HCT116 (cell line): ENCODE data around the gene PPP2R2D. TPM values are rescaled to one million over a fixed set of nuclear protein-coding genes. Genes with fewer than 3 reads are reported as not detected.

ENCODE experiments used
- ATAC-seq: fragments of 200-7000 bp; cut with Tn5 transposase; 2 replicates; pipeline ENCODE4 v1.9.1; 2020; ENCODE audit warnings: mild to moderate bottlenecking, moderate library complexity
- BruUV-seq: library from RNA; stranded (reverse); fragments of 400-500 nt; replicated peaks from 2 replicates; lab custom pipeline; 2021; lab: Mats Ljungman, UMichigan
- CTCF ChIA-PET: fragments of 300-600 bp; sonication (Branson Sonifier 250); formaldehyde crosslinking; loops from one replicate; lab custom pipeline; 2021; ENCODE audit warnings: antibody characterized with exemption; lab: Charles Lee
- POLR2A ChIA-PET: fragments of 300-600, 350-600 bp; sonication (Branson Sonifier 250); formaldehyde crosslinking; loops from one replicate; lab custom pipeline; 2021; ENCODE audit warnings: antibody characterized with exemption; lab: Charles Lee
- RAD21 ChIA-PET, 2 experiments: fragments of 300-600 bp; sonication (Branson Sonifier 250); formaldehyde crosslinking; loops; one replicate each; lab custom pipeline; 2023; ENCODE audit warnings: low total read pairs in 2 of 2; ENCODE audit not compliant: uncharacterized antibody in 2 of 2, unreplicated experiment in 2 of 2, low non-redundant PET in 1 of 2; lab: Charles Lee
- DNase-seq: peaks from one replicate; pipeline ENCODE4 v3.0.0-alpha.2; 2010; ENCODE audit warnings: low read depth, low spot score
- H2AFZ ChIP-seq: fragments of 200-600 bp; shearing (Covaris generic), sonication (generic); 2 replicates; pipeline ENCODE4 v1.6.1; 2017; ENCODE audit warnings: low read depth, mixed run types, mixed read lengths, antibody characterized with exemption, low read length; ENCODE audit not compliant: poor library complexity, severe bottlenecking
- H3K27ac ChIP-seq: 2 replicates; pipeline ENCODE4 v1.5.1; 2012; ENCODE audit warnings: low read depth, low read length
- H3K27me3 ChIP-seq: fragments of 200-600 bp; sonication (generic); 2 replicates; pipeline ENCODE4 v1.6.1; 2016; ENCODE audit warnings: mixed run types, low read length, mixed read lengths; ENCODE audit not compliant: insufficient read depth
- H3K36me3 ChIP-seq, 2 experiments: fragments of 200-500 bp in 1 of 2; fragments of 200-600 bp in 1 of 2; sonication (Bioruptor generic) in 1 of 2; sonication (generic) in 1 of 2; 2 replicates each; pipeline versions ENCODE4 v1.5.1 to v1.6.1; 2014 to 2016; ENCODE audit warnings: low read length in 2 of 2, inconsistent platforms in 1 of 2, mixed read lengths in 1 of 2, mixed run types in 1 of 2; ENCODE audit not compliant: insufficient read depth in 2 of 2, control insufficient read depth in 1 of 2
- H3K4me1 ChIP-seq, 2 experiments: fragments of 200-600 bp in 1 of 2; sonication (generic) in 1 of 2; 2 replicates each; pipeline versions ENCODE4 v1.5.1 to v1.6.1; 2012 to 2017; ENCODE audit warnings: low read length in 2 of 2, inconsistent platforms in 1 of 2, mild to moderate bottlenecking in 1 of 2, mixed read lengths in 1 of 2, mixed run types in 1 of 2, moderate library complexity in 1 of 2; ENCODE audit not compliant: insufficient read depth in 2 of 2, control insufficient read depth in 1 of 2
- H3K4me2 ChIP-seq: fragments of 200-600 bp; sonication (generic); 2 replicates; pipeline ENCODE4 v1.6.1; 2017; ENCODE audit warnings: mixed run types, low read length, mixed read lengths
- H3K4me3 ChIP-seq, 2 experiments: fragments of 200-600 bp in 1 of 2; sonication (generic) in 1 of 2; replicated peaks in 1 of 2; 2 replicates each; pipeline ENCODE4 v1.5.1; 2011 to 2016; ENCODE audit warnings: low read length in 2 of 2, control low read depth in 1 of 2, low read depth in 1 of 2, mild to moderate bottlenecking in 1 of 2, mixed read lengths in 1 of 2, mixed run types in 1 of 2
- H3K79me2 ChIP-seq: fragments of 200-600 bp; sonication (generic); 2 replicates; pipeline ENCODE4 v1.6.1; 2017; ENCODE audit warnings: mild to moderate bottlenecking, mixed run types, low read length, moderate library complexity, mixed read lengths; ENCODE audit not compliant: insufficient read depth
- H3K9ac ChIP-seq: fragments of 200-600 bp; sonication (generic); 2 replicates; pipeline ENCODE4 v1.6.1; 2016; ENCODE audit warnings: low read length, mixed read lengths
- H3K9me2 ChIP-seq: fragments of 200-600 bp; sonication (generic), shearing (Covaris generic); 2 replicates; pipeline ENCODE4 v1.6.1; 2017; ENCODE audit warnings: mixed run types, mild to moderate bottlenecking, moderate library complexity; ENCODE audit not compliant: insufficient read depth
- H3K9me3 ChIP-seq, 2 experiments: fragments of 200-500 bp in 1 of 2; fragments of 200-600 bp in 1 of 2; sonication (Bioruptor generic) in 1 of 2; sonication (generic) in 1 of 2; 2 replicates each; pipeline ENCODE4 v1.6.1; 2014 to 2017; ENCODE audit warnings: low read length in 2 of 2, mixed read lengths in 2 of 2, inconsistent platforms in 1 of 2, low read depth in 1 of 2, mild to moderate bottlenecking in 1 of 2, mixed run types in 1 of 2, moderate library complexity in 1 of 2; ENCODE audit not compliant: control insufficient read depth in 1 of 2, insufficient read depth in 1 of 2
- H4K20me1 ChIP-seq: fragments of 200-600 bp; sonication (generic), shearing (Covaris generic); 2 replicates; pipeline ENCODE4 v1.6.1; 2017; ENCODE audit warnings: mixed run types, mild to moderate bottlenecking, moderate library complexity; ENCODE audit not compliant: insufficient read depth
- CEBPB ChIP-seq: IDR thresholded peaks from 2 replicates; pipeline ENCODE4 v1.6.1; 2012; ENCODE audit warnings: low read depth
- CTCF ChIP-seq, 3 experiments: fragments of 200-600 bp in 1 of 3; sonication (generic) in 1 of 3; IDR thresholded peaks in 2 of 3; conservative IDR thresholded peaks in 1 of 3; 2 replicates each; pipeline ENCODE4 v1.5.1; 2012 to 2017; ENCODE audit warnings: low read depth in 2 of 3, low read length in 2 of 3, antibody characterized with exemption in 1 of 3, borderline replicate concordance in 1 of 3, control low read depth in 1 of 3, mild to moderate bottlenecking in 1 of 3, mixed read lengths in 1 of 3, mixed run types in 1 of 3, moderate library complexity in 1 of 3; ENCODE audit not compliant: insufficient read depth in 1 of 3
- EGR1 ChIP-seq: IDR thresholded peaks from 2 replicates; pipeline ENCODE4 v1.6.1; 2012; ENCODE audit warnings: low read depth
- EZH2 ChIP-seq: fragments of 200-600 bp; sonication (generic); IDR thresholded peaks from 2 replicates; pipeline ENCODE4 v1.6.1; 2017; ENCODE audit warnings: antibody characterized with exemption, mixed run types
- FOSL1 ChIP-seq: IDR thresholded peaks from 2 replicates; pipeline ENCODE4 v1.6.1; 2012; ENCODE audit warnings: low read depth
- JUND ChIP-seq: IDR thresholded peaks from 2 replicates; pipeline ENCODE4 v1.6.1; 2012
- MAX ChIP-seq: IDR thresholded peaks from 2 replicates; pipeline ENCODE4 v1.6.1; 2012
- POLR2A ChIP-seq: IDR thresholded peaks from 2 replicates; pipeline ENCODE4 v1.7.0; 2011; ENCODE audit warnings: borderline replicate concordance; ENCODE audit not compliant: insufficient read depth, insufficient read length; ENCODE audit errors: extremely low read depth
- POLR2AphosphoS5 ChIP-seq: IDR thresholded peaks from 2 replicates; pipeline ENCODE4 v1.6.1; 2011; ENCODE audit warnings: mild to moderate bottlenecking, low read depth, low read length, moderate library complexity
- RAD21 ChIP-seq: IDR thresholded peaks from 2 replicates; pipeline ENCODE4 v1.6.1; 2012; ENCODE audit warnings: low read depth, mild to moderate bottlenecking
- REST ChIP-seq: IDR thresholded peaks from 2 replicates; pipeline ENCODE4 v1.6.1; 2012; ENCODE audit warnings: low read depth
- SIN3A ChIP-seq: IDR thresholded peaks from 2 replicates; pipeline ENCODE4 v1.6.1; 2012; ENCODE audit warnings: low read depth
- SP1 ChIP-seq: IDR thresholded peaks from 2 replicates; pipeline ENCODE4 v1.6.1; 2012; ENCODE audit warnings: low read depth
- TCF7L2 ChIP-seq: IDR thresholded peaks from 2 replicates; pipeline ENCODE4 v1.7.0; 2011; ENCODE audit warnings: borderline replicate concordance, inconsistent platforms; ENCODE audit not compliant: insufficient read depth, insufficient read length; ENCODE audit errors: extremely low read depth
- YY1 ChIP-seq: IDR thresholded peaks from 2 replicates; pipeline ENCODE4 v1.6.1; 2011; ENCODE audit warnings: low read length, low read depth, moderate library complexity, mild to moderate bottlenecking; ENCODE audit not compliant: insufficient replicate concordance; ENCODE audit errors: extremely low read depth
- ZBTB33 ChIP-seq: IDR thresholded peaks from 2 replicates; pipeline ENCODE4 v1.6.1; 2011; ENCODE audit warnings: mild to moderate bottlenecking, low read length, moderate library complexity; ENCODE audit not compliant: insufficient replicate concordance; ENCODE audit errors: extremely low read depth
- ZFX ChIP-seq: fragments of 450-650 bp; IDR thresholded peaks from 2 replicates; pipeline ENCODE4 v1.6.1; 2017
- ZNF274 ChIP-seq: fragments of 200-500 bp; sonication (Bioruptor generic); IDR thresholded peaks from 2 replicates; pipeline ENCODE4 v1.6.1; 2014; ENCODE audit warnings: mild to moderate bottlenecking, low read depth, low read length, inconsistent platforms
- intact Hi-C: fragments of 100-400 bp; cut with micrococcal nuclease; formaldehyde crosslinking; loops from 2 replicates; pipeline ENCODE4 v1.10.0; 2022
- total RNA-seq: library from RNA; stranded (reverse); gene quantifications from one replicate; pipeline ENCODE4 v1.2.1, GENCODE V29; 2021; ENCODE audit not compliant: unreplicated experiment

The PPP2R2D gene
- total RNA-seq, 1 experiment from 2014 or later, result 18.1 TPM

- H3K36me3 ChIP-seq, result no peaks in the 10 kb centered on the region
- H3K27ac ChIP-seq, result peak overlapping the region; percentile 12; the same call in 1 of the 2 replicates
- CTCF ChIA-PET, result interaction anchor here (1.2 kb wide), 1 partner anchor 132 kb away, joined by 4 read pairs; no protein-coding TSS in a partner anchor
- no peaks in the 10 kb centered on the region for H3K27me3 ChIP-seq
- RAD21 ChIA-PET, result no interaction called here
- no peak overlapping the region for H2AFZ ChIP-seq
- H3K4me3 ChIP-seq, result peak overlapping the region in 1 of 2 experiments; percentile 50; a peak in 2 of 4 replicates
- H3K4me2 ChIP-seq, result peak overlapping the region; percentile 80
- H3K79me2 ChIP-seq, result no peaks in the 10 kb centered on the region
- intact Hi-C loops, result no loop called here
- DNase-seq (no peak), ATAC-seq (peak; percentile 45)
- no peaks in the 10 kb centered on the region for H3K9me3 ChIP-seq
- H3K9me2 ChIP-seq, result no peaks in the 10 kb centered on the region
- no TSS peak for BruUV-seq
- no peaks in the 10 kb centered on the region for H4K20me1 ChIP-seq
- H3K9ac ChIP-seq, result peak overlapping the region; percentile 39; the same call in 1 of the 2 replicates
- POLR2A ChIA-PET, result interaction anchor here (1.5 kb wide), 1 partner anchor 13 kb away, joined by 3 read pairs; no protein-coding TSS in a partner anchor
- H3K4me1 ChIP-seq, result peaks cover 15 to 42% of the 10 kb centered on the region in 2 experiments
- TF ChIP-seq MAX (no peak), EGR1 (no peak), SIN3A (no peak), POLR2A (no peak), CTCF (IDR thresholded peaks at IDR 0.05 in 2 of 3, conservative IDR thresholded peaks at IDR 0.05 in 1 of 3; ENCODE audit: borderline replicate concordance in 1 of 3, insufficient read depth in 1 of 3, low read depth in 2 of 3, low read length in 2 of 3) (no peak), EZH2 (no peak), ZBTB33 (no peak), REST (no peak), SP1 (no peak), ZNF274 (no peak), JUND (no peak), CEBPB (no peak), RAD21 (no peak), YY1 (no peak), POLR2AphosphoS5 (no peak), FOSL1 (no peak), ZFX (no peak), TCF7L2 (no peak)
Measured at GRCh38 chr10:131890276-131891195, 10.3 kb upstream of the PPP2R2D start.
